WTC11 (cell line): ENCODE data around the gene CLCA2. TPM values are rescaled to one million over a fixed set of nuclear protein-coding genes. Genes with fewer than 3 reads are reported as not detected.

Experiments
- ATAC-seq: fragments of 200-7000 bp; cut with Tn5 transposase; 2 replicates; pipeline ENCODE4 v1.10.0; 2021; ENCODE audit warnings: mild to moderate bottlenecking, moderate library complexity
- CTCF ChIA-PET: fragments of 300-600 bp; sonication (Branson Sonifier 250); formaldehyde crosslinking; loops from one replicate; lab custom pipeline; 2021; ENCODE audit warnings: antibody characterized with exemption; lab: Charles Lee
- POLR2A ChIA-PET: fragments of 350-600 bp; sonication (Branson Sonifier 250); formaldehyde crosslinking; loops from one replicate; lab custom pipeline; 2021; ENCODE audit warnings: antibody characterized with exemption; lab: Charles Lee
- DNase-seq: peaks from one replicate; pipeline ENCODE4 v3.0.0; 2021; ENCODE audit warnings: low spot score
- H3K27ac Mint-ChIP-seq: 2 replicates; pipeline ENCODE4 v1.8.0; 2021; ENCODE audit warnings: mixed read lengths
- H3K27me3 Mint-ChIP-seq: 2 replicates; pipeline ENCODE4 v1.8.0; 2021; ENCODE audit warnings: low read depth, mild to moderate bottlenecking, moderate library complexity, mixed read lengths
- H3K36me3 Mint-ChIP-seq: 2 replicates; pipeline ENCODE4 v1.8.0; 2021; ENCODE audit warnings: mixed read lengths
- H3K4me1 Mint-ChIP-seq: 2 replicates; pipeline ENCODE4 v1.8.0; 2022; ENCODE audit warnings: mixed read lengths
- H3K4me3 Mint-ChIP-seq: 2 replicates; pipeline ENCODE4 v1.8.0; 2021; ENCODE audit warnings: mild to moderate bottlenecking, moderate library complexity, mixed read lengths
- H3K9me3 Mint-ChIP-seq: 2 replicates; pipeline ENCODE4 v1.8.0; 2021; ENCODE audit warnings: mixed read lengths
- AR ChIP-seq: fragments of 250-450 bp; sonication (Bioruptor Pico); IDR thresholded peaks from 2 replicates; pipeline ENCODE4 v1.9.0; 2021; ENCODE audit warnings: mild to moderate bottlenecking
- E2F4 ChIP-seq: sonication (generic); formaldehyde crosslinking; IDR thresholded peaks from 2 replicates; pipeline ENCODE4 v1.8.1; 2022; ENCODE audit warnings: low read depth, mild to moderate bottlenecking, moderate library complexity, missing genetic modification reagents, borderline replicate concordance
- EMX1 ChIP-seq: fragments of 250-450 bp; sonication (Bioruptor Pico); IDR thresholded peaks from 2 replicates; pipeline ENCODE4 v1.8.0; 2021; ENCODE audit warnings: mild to moderate bottlenecking
- HMGXB4 ChIP-seq: sonication (generic); formaldehyde crosslinking; IDR thresholded peaks from 2 replicates; pipeline ENCODE4 v1.8.1; 2023; ENCODE audit warnings: mild to moderate bottlenecking, moderate library complexity, missing genetic modification reagents
- IRF2 ChIP-seq: sonication (generic); formaldehyde crosslinking; IDR thresholded peaks from 2 replicates; pipeline ENCODE4 v1.8.0; 2022; ENCODE audit warnings: low read depth, missing genetic modification reagents, borderline replicate concordance
- MYBL2 ChIP-seq: sonication (generic); formaldehyde crosslinking; IDR thresholded peaks from 2 replicates; pipeline ENCODE4 v1.8.1; 2023; ENCODE audit warnings: mild to moderate bottlenecking, moderate library complexity, missing genetic modification reagents
- NR2C2 ChIP-seq: sonication (generic); formaldehyde crosslinking; IDR thresholded peaks from 2 replicates; pipeline ENCODE4 v1.8.0; 2022; ENCODE audit warnings: mild to moderate bottlenecking, missing genetic modification reagents
- PRDM15 ChIP-seq: sonication (generic); formaldehyde crosslinking; IDR thresholded peaks from 2 replicates; pipeline ENCODE4 v1.8.0; 2022; ENCODE audit warnings: missing genetic modification reagents
- PRRX2 ChIP-seq: fragments of 250-450 bp; sonication (Bioruptor Pico); IDR thresholded peaks from 2 replicates; pipeline ENCODE4 v1.8.0; 2021; ENCODE audit warnings: mild to moderate bottlenecking
- SOX15 ChIP-seq: fragments of 250-450 bp; sonication (Bioruptor Pico); IDR thresholded peaks from 2 replicates; pipeline ENCODE4 v1.9.0; 2021; ENCODE audit warnings: mild to moderate bottlenecking
- SP1 ChIP-seq: sonication (generic); formaldehyde crosslinking; conservative IDR thresholded peaks from 2 replicates; pipeline ENCODE4 v1.8.1; 2022; ENCODE audit warnings: missing genetic modification reagents
- TEAD4 ChIP-seq: sonication (generic); formaldehyde crosslinking; IDR thresholded peaks from 2 replicates; pipeline ENCODE4 v1.8.0; 2022; ENCODE audit warnings: mild to moderate bottlenecking, missing genetic modification reagents
- ZBTB43 ChIP-seq: sonication (generic); formaldehyde crosslinking; IDR thresholded peaks from 2 replicates; pipeline ENCODE4 v1.8.1; 2023; ENCODE audit warnings: mild to moderate bottlenecking, missing genetic modification reagents
- ZNF121 ChIP-seq: sonication (generic); formaldehyde crosslinking; IDR thresholded peaks from 2 replicates; pipeline ENCODE4 v1.8.0; 2023; ENCODE audit warnings: missing genetic modification reagents
- ZNF232 ChIP-seq: sonication (generic); formaldehyde crosslinking; IDR thresholded peaks from 2 replicates; pipeline ENCODE4 v1.8.0; 2022; ENCODE audit warnings: mild to moderate bottlenecking, missing genetic modification reagents
- ZNF263 ChIP-seq: sonication (generic); formaldehyde crosslinking; IDR thresholded peaks from 2 replicates; pipeline ENCODE4 v1.8.1; 2022; ENCODE audit warnings: low read depth, mild to moderate bottlenecking, moderate library complexity, missing genetic modification reagents
- ZNF423 ChIP-seq: fragments of 250-450 bp; sonication (Bioruptor Pico); IDR thresholded peaks from 2 replicates; pipeline ENCODE4 v2.1.2; 2022; ENCODE audit warnings: mild to moderate bottlenecking, moderate library complexity
- total RNA-seq: library from RNA; stranded (reverse); gene quantifications from 3 replicates; pipeline ENCODE4 v1.2.3, GENCODE V29; 2021

The CLCA2 gene
- total RNA-seq, 1 experiment from 2014 or later, result 0.07 TPM

GRCh38 chr1:86436041-86436440 is 12.1 kb downstream of the CLCA2 start:
- H3K9me3 Mint-ChIP-seq, result no peaks in the 10 kb centered on the region
- TF ChIP-seq EMX1, result no peak
- TF ChIP-seq SOX15 (CRISPR knock-in tag), result no peak
- TF ChIP-seq MYBL2 (CRISPR knock-in tag), result no peak
- no peak for TF ChIP-seq PRDM15 (CRISPR knock-in tag)
- TF ChIP-seq SP1 (CRISPR knock-in tag), result no peak
- no peak for TF ChIP-seq ZNF423 (CRISPR knock-in tag)
- TF ChIP-seq NR2C2 (CRISPR knock-in tag), result no peak
- TF ChIP-seq ZBTB43 (CRISPR knock-in tag), result no peak
- TF ChIP-seq, all 79 proteins: peak for 0
- no peaks in the 10 kb centered on the region for H3K4me1 Mint-ChIP-seq
- DNase-seq (no peak), ATAC-seq (no peak)
- H3K36me3 Mint-ChIP-seq, result no peaks in the 10 kb centered on the region
- no peak overlapping the region for H3K27ac Mint-ChIP-seq
- no peak overlapping the region for H3K4me3 Mint-ChIP-seq
- POLR2A ChIA-PET, result no interaction called here
- CTCF ChIA-PET, result no interaction called here
- H3K27me3 Mint-ChIP-seq, result no peaks in the 10 kb centered on the region

GRCh38 chr1:86441581-86441980 is 17.6 kb downstream of the CLCA2 start:
- DNase-seq (no peak), ATAC-seq (no peak)
- ChIA-PET POLR2A (interaction anchor here (0.6 kb wide), 1 partner anchor 424 kb away, joined by 4 read pairs; no protein-coding TSS in a partner anchor), CTCF (interaction anchor here (0.6 kb wide), 1 partner anchor 208 kb away, joined by 3 read pairs; no protein-coding TSS in a partner anchor)
- Mint-ChIP-seq H3K4me3 (no peak overlapping the region), H3K9me3 (no peaks in the 10 kb centered on the region), H3K4me1 (no peaks in the 10 kb centered on the region), H3K36me3 (no peaks in the 10 kb centered on the region), H3K27ac (no peak overlapping the region), H3K27me3 (no peaks in the 10 kb centered on the region)
- no peak for TF ChIP-seq E2F4 (CRISPR knock-in tag)
- TF ChIP-seq PRRX2 (CRISPR knock-in tag), result no peak
- TF ChIP-seq AR (CRISPR knock-in tag), result no peak

- no peaks in the 10 kb centered on the region for H3K4me1 Mint-ChIP-seq
- CTCF ChIA-PET, result no interaction called here
- H3K27ac Mint-ChIP-seq, result no peak overlapping the region
- DNase-seq (no peak), ATAC-seq (no peak)
- no peaks in the 10 kb centered on the region for H3K36me3 Mint-ChIP-seq
- no peaks in the 10 kb centered on the region for H3K9me3 Mint-ChIP-seq
- no peaks in the 10 kb centered on the region for H3K27me3 Mint-ChIP-seq
- H3K4me3 Mint-ChIP-seq, result no peak overlapping the region
- POLR2A ChIA-PET, result interaction anchor here (0.6 kb wide), 1 partner anchor 424 kb away, joined by 4 read pairs; no protein-coding TSS in a partner anchor
- TF ChIP-seq ZNF232 (CRISPR knock-in tag) (no peak), HMGXB4 (no peak), ZNF121 (CRISPR knock-in tag) (no peak), IRF2 (CRISPR knock-in tag) (no peak), TEAD4 (CRISPR knock-in tag) (no peak), ZNF423 (CRISPR knock-in tag) (no peak), AR (CRISPR knock-in tag) (no peak), ZNF263 (CRISPR knock-in tag) (no peak)
Observed at GRCh38 chr1:86441997-86442396, 18.0 kb downstream of the CLCA2 start.
